Effector CD8-positive, alpha-beta T cell (primary cell): ENCODE results near the gene ITPRID2.
"Not testable (repeated sequence)": the region's sequence is repeated elsewhere in the genome, so short reads cannot be mapped to it uniquely, and the experiment has no call there.

Source experiments
- DNase-seq: peaks from one replicate; lab custom pipeline; 2025; lab: John Stamatoyannopoulos, UW

ITPRID2 gene

DNA sequence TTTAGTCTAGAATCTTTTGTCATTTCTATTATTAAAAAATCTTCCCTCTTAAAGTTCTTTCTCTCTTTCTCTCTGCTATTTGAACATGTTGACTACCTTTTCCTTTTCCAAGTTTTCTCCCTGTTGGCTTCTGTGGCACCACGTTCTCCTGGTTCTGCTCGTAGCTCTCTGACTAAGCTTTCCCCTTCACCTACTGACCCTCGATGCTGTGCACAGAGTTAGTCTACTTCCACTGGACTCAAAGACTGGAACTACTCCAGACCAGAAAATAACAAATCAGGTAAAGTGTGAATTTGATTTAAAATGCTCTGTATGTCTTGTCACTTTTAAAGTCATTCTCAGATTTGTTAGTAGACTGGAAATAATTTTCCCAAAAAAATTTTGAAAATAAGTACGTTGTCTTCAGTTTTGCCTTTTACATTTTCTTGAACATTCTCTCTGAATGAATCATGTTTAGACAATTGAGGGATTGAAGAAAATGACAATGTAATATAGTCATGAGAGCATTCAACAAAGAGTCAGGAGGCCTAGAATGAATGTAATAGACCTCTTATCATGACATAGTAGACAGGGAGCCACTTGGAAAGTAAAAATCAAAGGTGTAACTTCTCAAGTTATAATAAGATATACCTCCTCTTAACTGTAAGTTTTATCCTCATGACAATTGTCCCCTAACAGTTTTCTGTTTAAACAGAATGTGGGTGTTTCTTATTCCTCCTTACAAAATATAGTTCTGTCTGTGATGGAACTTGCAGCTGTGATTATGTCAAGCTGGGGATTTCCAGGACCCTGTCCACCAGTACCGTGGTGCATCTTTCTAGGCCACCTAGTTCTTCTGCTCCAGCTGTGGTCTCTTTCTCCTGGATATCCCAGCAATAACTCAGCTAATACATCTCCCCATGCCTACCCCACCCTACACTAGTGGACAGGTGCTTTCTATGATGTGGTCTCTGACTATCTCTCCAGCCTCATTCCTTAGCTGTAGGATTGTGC, 25.5 kb downstream of the ITPRID2 start:
- no peak for DNase-seq

- no peak for DNase-seq
These were observed 26.7 kb downstream of the ITPRID2 start for GRCh38 chr2:181918188-181918587.

- no peak for DNase-seq
These were observed 31.6 kb downstream of the ITPRID2 start for GRCh38 chr2:181923121-181923520.

GRCh38 chr2:181924336-181924735, 32.8 kb downstream of the ITPRID2 start:
- DNase-seq: no peak

- no peak for DNase-seq
These were observed 43.2 kb downstream of the ITPRID2 start for GRCh38 chr2:181934694-181935093.

- DNase-seq: no peak
These were observed 45.9 kb downstream of the ITPRID2 start for GRCh38 chr2:181937473-181937872.

DNA sequence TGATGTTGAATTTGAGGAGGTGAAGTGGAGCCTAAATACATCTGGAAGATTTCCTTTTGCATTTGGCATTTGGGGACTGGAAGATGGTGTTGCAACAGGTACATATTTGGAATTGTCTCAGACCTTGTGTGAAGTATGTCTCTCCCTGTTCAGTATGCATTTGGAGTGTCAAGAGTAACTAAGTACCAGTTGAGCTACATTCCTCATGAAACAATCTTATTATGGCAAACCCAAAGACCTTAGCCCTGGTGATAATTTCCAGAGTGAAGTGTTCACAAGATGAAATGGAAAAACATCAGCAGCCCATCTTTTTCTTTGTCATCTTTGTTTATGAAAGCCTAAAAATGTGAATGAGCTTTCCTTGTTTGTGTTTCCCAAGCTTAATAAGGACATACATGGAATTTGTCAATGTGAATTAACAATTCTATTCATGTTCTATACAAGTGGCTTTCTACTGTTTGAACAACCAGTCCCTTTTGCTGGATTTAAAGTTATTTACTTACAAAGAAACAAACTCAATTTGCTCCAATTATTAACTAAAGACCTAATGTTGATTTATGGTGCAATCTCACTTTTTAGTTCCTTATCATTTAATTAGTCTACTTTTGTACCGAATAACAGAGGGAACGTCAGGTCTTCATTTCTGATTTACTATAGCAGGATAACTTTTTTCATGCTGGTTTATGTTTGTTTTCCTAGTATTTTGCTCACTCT, 52.0 kb downstream of the ITPRID2 start:
- no peak for DNase-seq

GRCh38 chr2:181944164-181944913, 52.8 kb downstream of the ITPRID2 start:
- no peak for DNase-seq

DNA sequence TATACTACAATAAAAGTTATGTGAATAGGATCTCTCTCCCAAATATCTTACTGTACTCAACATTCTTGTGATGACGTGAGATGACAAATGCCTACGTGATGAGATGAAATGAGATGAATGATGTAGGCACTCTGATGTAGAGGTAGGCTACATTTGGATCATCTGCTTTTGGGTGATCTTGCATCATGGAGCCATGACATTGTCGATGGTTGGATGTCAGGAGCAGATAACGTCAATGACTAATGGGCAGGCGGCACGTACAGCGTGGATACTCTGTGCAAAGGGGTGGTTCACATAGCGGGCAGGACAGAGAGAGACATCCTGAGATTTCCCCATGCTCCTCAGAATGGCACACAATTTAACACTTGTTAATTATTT, 53.4 kb downstream of the ITPRID2 start:
- DNase-seq: no peak

- no peak for DNase-seq
These were observed 55.1 kb downstream of the ITPRID2 start for GRCh38 chr2:181946444-181947127.

GRCh38 chr2:181947273-181947672, 55.7 kb downstream of the ITPRID2 start:
- no peak for DNase-seq

DNA sequence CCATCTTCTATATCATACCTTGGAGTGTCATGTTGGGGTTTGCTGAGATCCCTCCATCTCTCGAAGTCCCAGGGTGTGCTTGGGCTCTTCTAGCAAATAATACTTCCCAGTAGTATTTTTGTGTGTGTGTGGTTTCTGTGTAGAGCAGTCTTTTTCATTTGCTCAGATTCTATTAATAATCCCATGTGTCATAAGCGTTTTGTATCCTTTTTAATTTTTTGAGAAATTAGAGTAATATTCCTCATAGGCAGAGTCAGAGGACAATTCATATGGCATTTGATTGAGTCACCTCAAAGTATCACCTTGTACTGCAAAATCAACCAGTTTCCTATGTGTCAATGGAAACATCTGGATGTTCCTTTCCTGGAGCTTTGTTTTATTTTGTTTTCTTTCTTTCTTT, 56.7 kb downstream of the ITPRID2 start:
- DNase-seq: no peak

DNA sequence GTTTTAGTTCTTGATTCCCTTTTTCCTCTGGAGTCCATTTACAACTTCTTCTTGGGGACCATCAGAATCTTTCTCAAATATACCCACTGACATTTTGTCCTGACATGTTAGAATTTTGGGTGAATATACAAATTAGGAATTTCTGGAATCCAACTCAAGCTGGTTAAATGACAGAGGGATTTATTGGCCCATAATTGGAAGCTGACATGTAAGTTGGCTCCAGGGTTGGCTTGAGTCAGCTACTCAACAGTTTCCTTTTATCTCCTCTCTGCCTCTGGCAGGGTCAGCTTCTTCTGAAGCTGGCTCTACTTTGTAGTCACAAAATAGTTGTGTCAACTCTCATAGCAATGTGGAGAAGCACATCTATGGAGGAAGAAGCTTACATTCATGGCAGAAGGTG, 57.5 kb downstream of the ITPRID2 start:
- DNase-seq: no peak

DNA sequence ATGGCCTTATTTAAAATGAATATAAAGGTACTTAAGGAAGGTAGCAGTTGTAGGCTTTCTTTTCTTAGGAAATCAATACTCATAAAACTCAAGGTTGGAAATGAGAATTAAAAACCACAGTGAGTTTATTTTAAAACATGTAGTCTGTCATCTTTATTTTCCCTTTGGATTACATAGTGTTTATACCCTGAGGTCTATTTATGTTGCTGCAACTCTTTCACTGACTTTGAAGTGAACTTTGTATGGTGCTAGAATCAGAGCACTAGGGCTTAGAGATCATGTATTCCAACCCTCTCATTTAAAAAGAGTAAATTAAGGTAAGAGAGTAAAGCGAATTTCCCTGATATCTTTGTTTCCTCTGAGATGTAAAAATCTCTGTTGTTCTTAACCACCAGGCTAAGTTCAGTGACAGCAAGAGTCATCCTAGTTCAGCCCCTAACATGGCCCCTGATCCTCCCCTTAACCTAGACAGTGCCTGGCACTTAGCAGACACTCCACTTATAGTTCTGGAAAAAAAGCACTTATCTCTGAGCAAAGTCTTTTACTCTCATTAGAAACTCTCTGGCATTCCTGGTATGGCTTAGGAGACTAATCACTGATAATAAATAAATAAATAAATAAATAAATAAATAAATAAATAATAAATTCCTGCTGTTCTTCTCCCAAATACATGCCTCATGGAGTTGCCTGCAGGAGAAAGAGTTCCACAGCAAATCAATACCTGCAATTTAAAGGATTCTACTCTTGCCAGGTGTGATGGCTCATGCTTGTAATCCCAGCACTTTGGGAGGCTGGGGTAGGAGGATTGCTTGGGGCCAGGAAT, 61.1 kb downstream of the ITPRID2 start:
- no peak for DNase-seq

GRCh38 chr2:181953881-181954537, 62.5 kb downstream of the ITPRID2 start:
- peak; percentile 35 for DNase-seq

DNA sequence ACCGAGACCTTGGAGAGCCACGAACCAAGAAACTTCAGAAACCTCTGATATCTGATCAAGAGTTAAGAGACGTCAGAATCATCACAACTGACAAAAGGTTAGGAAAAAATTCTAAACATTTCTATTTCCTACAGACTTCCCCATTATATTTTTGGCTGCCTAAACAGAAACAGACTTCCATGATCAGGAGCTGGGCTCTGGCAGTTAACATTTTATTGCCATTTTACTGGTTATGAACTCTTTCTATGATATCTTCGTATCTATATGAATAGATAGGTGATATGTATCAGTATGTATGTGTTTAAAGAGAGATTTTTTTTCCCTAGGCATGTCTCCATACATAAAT, 63.0 kb downstream of the ITPRID2 start:
- DNase-seq: no peak

DNA sequence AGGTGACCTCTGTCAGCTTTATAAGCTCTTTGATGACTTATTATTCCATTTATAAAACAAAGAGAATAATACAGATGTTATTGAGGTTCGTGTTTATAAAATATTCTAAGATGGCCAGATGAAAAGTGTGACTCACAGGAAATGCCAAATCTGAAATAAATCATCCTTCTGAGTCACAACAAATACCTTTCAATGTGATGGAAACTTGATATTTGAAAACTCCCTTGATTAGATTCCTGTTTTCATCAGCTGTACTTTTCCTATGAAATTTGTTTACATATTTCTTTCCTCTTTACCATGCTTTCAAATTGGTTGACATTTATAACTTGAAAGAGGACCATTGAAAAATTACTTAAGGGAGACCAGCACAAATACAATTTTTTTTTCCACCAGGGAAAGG, 63.5 kb downstream of the ITPRID2 start:
- no peak for DNase-seq

DNA sequence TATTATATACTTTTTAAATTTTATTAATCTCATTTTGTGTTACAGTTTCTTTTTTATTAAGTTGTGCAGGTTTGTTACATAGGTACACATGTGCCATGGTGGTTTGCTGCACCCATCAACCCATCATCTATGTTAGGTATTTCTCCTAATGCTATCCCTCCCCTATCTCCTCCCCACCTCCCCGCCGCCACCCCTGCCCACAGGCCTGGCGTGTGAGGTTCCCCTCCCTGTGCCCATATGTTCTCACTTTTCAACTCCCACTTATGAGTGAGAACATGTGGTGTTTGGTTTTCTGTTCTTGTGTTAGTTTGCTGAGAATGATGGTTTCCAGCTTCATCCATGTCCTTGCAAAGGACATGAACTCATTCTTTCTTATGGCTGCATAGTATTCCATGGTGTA, 64.3 kb downstream of the ITPRID2 start:
- not testable (repeated sequence) for DNase-seq

DNA sequence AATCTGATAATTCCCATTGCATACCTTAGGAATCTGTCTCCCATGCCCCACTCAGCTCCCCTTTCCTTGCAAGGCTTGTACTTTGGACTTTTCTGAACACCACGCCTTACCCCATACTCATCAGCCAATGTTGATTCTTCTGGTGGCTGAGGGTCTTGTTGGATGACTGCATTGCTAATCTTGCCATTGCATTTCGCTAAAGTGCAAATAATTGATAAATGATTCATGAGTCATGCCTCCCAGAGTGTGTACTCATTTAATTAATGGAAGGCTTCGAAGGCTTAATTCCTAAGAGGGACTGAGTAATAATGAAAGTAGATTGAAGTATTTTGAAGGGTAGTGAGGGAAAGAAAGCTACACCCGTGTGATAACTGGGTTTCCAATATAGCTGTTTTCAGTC, 66.1 kb downstream of the ITPRID2 start:
- no peak for DNase-seq

DNA sequence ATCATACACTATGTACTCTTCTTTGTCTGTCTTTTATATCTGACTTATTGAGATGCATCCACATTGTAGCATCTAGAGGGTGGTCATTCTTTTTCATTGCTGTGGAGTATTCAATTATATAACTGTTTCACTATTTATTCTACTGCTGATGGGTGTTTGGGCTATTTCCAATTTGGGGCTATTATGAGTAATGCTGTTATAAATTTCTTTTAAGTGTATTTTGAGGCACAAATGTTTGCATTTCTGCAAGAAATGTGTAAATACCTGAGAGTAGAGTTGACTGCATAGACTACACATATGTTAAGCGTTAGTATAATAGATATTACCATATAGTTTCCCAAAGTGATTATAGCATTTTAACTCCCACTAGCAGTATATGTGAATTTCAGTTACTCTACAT, 67.2 kb downstream of the ITPRID2 start:
- no peak for DNase-seq
